Measurements from ENCODE around the gene GMPR. TPM values are rescaled to one million over a fixed set of nuclear protein-coding genes. Genes with fewer than 3 reads are reported as not detected.

The GMPR gene
- polyA plus RNA-seq, 1 experiment = 8.3 TPM

DNA sequence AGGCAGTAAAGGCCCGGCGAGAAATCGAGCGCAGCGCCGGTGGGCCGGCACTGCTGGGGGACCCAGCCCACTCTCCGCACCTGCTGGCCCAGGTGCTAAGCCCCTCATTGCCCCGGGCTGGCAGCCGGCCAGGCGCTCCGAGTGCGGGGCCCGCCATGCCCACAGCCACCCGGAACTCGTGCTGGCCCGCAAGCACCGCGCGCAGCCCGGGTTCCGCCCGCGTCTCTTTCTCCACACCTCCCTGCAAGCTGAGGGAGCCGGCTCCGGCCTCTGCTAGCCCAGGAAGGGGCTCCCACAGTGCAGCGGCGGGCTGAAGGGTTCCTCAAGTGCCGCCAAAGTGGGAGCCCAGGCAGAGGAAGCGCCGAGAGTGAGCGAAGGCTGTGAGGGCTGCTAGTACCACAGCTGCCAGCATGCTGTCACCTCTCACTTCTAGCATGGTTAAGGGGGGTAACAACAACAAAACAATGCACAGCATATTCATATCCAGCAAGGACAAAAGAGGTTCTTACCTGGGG, 11.3 kb upstream of the GMPR start:
- DNase-seq (ENCODE audit: low read depth) = no peak
- TF ChIP-seq, protein P1, sequence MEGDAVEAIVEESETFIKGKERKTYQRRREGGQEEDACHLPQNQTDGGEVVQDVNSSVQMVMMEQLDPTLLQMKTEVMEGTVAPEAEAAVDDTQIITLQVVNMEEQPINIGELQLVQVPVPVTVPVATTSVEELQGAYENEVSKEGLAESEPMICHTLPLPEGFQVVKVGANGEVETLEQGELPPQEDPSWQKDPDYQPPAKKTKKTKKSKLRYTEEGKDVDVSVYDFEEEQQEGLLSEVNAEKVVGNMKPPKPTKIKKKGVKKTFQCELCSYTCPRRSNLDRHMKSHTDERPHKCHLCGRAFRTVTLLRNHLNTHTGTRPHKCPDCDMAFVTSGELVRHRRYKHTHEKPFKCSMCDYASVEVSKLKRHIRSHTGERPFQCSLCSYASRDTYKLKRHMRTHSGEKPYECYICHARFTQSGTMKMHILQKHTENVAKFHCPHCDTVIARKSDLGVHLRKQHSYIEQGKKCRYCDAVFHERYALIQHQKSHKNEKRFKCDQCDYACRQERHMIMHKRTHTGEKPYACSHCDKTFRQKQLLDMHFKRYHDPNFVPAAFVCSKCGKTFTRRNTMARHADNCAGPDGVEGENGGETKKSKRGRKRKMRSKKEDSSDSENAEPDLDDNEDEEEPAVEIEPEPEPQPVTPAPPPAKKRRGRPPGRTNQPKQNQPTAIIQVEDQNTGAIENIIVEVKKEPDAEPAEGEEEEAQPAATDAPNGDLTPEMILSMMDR (IDR thresholded peaks at IDR 0.05; ENCODE audit: insufficient read depth, low read depth, low read length) = no peak
- H3K36me3 ChIP-seq (ENCODE audit: control insufficient read depth, insufficient read depth, low read length) = no peaks in the 10 kb centered on the region
- H3K27me3 ChIP-seq (ENCODE audit: control insufficient read depth, insufficient read depth, low read length) = peaks cover 12% of the 10 kb centered on the region
- ChIA-PET CTCF (interaction anchor here (1.1 kb wide), 1 partner anchor 9 kb away, joined by 4 read pairs; no protein-coding TSS in a partner anchor), POLR2A (interaction anchor here (0.6 kb wide), 1 partner anchor 201 kb away, joined by 15 read pairs; no protein-coding TSS in a partner anchor)
- H3K4me3 ChIP-seq (ENCODE audit: low read depth, low read length) = no peak overlapping the region

DNA sequence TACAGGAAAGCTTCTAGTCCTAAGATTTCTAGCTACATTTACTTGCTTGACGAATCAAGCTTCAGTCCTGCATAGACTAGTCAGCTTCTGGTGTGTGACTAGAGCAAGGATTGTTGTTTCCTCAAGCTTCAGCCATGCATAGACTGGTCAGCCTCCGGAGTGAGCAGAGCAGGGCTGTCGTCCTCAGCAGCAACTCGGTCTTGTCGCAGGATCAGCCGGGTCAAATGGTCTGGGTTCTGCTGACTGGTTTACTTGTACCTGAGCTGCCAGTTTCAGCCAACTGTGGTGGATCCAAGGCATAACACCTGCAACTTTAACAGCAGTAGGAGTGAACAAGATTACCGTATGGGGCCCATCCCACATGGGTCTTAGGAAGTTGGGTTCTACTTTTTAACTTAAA, 10.8 kb upstream of the GMPR start:
- CTCF ChIA-PET = interaction anchor here (1.1 kb wide), 1 partner anchor 9 kb away, joined by 4 read pairs; no protein-coding TSS in a partner anchor
- POLR2A ChIA-PET = interaction anchor here (0.6 kb wide), 1 partner anchor 201 kb away, joined by 15 read pairs; no protein-coding TSS in a partner anchor
- DNase-seq (ENCODE audit: low read depth) = no peak
- no peak overlapping the region for H3K4me3 ChIP-seq (ENCODE audit: low read depth, low read length)
- H3K27me3 ChIP-seq (ENCODE audit: control insufficient read depth, insufficient read depth, low read length) = peaks cover 12% of the 10 kb centered on the region
- H3K36me3 ChIP-seq (ENCODE audit: control insufficient read depth, insufficient read depth, low read length) = no peaks in the 10 kb centered on the region
- TF ChIP-seq, protein P1 (IDR thresholded peaks at IDR 0.05; ENCODE audit: insufficient read depth, low read depth, low read length) = no peak

DNA sequence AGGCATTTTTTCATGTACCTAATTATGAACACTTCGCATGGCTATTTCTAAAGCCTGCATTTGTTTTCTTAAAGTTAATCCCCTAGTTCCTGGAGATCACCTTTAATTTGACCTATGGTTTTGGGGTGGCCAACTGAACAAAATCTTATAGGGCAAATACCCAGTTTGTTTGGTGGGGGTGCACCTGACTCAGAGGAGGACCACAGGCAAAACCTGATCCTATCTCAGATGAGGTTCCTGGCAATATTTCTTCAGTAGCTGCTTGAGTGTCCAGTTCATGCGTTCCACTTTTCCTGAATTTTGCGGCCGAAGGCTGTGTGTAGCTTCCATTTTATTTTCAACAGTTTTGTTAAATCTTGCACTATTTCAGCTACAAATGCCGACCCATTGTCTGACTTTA, 10.3 kb upstream of the GMPR start:
- Histone ChIP-seq H3K36me3 (ENCODE audit: control insufficient read depth, insufficient read depth, low read length) (no peaks in the 10 kb centered on the region), H3K4me3 (ENCODE audit: low read depth, low read length) (no peak overlapping the region), H3K27me3 (ENCODE audit: control insufficient read depth, insufficient read depth, low read length) (peaks cover 12% of the 10 kb centered on the region)
- CTCF ChIA-PET = interaction anchor here (0.8 to 1.1 kb wide), 2 partner anchors 8 to 10 kb away, joined by 3 to 4 read pairs; no protein-coding TSS in a partner anchor
- DNase-seq (ENCODE audit: low read depth) = no peak
- TF ChIP-seq, protein P1 (IDR thresholded peaks at IDR 0.05; ENCODE audit: insufficient read depth, low read depth, low read length) = no peak
- POLR2A ChIA-PET = no interaction called here

DNA sequence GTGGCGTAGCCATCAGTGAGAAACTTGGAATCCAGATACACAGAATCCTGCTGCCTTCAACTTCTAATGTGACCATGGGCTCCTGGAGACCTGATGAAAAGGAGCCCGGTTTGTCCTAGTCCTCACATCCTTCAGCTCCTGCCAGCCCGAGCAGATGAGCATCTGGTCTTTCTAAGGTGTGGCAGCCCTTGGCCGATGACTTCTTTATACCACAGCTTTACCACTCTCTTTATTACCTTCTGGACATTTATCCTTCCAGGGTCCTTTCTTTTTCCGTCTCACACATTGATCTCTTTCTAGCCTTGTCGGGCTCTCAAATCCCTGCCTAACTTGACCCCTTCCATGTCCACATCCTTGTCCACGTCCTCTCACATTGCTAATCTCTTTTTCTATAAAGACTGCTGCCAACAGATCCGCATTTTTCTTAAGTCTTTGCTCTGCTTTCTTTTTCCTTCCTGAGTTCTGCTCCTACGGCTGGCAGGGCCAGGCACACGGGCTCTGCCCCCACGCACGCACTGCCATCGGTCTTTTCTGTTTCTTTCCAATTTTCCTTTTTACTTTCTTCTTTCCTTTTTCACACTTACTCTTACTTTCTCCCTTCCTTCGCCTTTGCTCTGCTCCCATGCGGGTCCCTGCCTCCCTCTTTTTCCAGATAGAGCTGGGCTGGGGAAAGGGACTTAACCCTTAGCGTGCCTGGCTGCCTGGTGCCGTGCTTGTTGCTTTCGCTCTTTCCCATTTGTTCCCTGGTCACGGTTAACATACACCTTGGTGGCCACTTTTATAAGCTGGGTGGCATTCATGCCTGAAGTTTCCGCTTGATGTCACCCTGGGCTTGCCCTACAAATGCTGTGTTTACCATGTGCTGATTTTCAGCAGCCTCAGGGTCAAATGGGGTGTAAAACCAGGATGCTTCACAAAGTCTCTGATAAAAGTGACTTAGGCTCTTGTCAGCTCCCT, 9.4 kb upstream of the GMPR start:
- CTCF ChIA-PET = interaction anchor here (0.8 to 2.4 kb wide), 3 partner anchors 8 to 46 kb away, joined by 3 to 10 read pairs (median 4); no protein-coding TSS in a partner anchor
- POLR2A ChIA-PET = no interaction called here
- TF ChIP-seq, protein P1 (IDR thresholded peaks at IDR 0.05; ENCODE audit: insufficient read depth, low read depth, low read length) = no peak
- DNase-seq (ENCODE audit: low read depth) = no peak
- Histone ChIP-seq H3K36me3 (ENCODE audit: control insufficient read depth, insufficient read depth, low read length) (no peaks in the 10 kb centered on the region), H3K27me3 (ENCODE audit: control insufficient read depth, insufficient read depth, low read length) (peaks cover 12% of the 10 kb centered on the region), H3K4me3 (ENCODE audit: low read depth, low read length) (no peak overlapping the region)

DNA sequence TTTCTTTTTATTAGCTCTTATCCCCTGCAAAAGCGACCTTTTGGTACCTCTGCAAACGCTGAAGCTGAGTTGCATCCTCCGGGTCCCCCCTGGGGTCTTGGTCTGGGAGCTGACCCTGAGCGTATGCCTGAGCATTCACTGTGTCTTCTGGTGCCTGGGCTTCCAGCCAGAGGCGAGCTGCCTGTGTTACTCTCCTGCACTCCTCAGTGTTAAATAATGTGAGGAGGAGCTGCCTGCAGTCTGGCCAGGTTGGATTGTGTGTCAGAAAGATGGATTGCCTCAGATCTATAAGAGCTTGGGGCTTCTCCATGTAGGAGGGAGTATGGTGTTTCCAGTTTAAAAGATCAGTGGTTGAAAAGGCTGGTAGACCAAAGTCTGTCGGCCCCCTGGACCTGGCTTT, 8.7 kb upstream of the GMPR start:
- ChIA-PET POLR2A (no interaction called here), CTCF (interaction anchor here (0.8 to 2.4 kb wide), 3 partner anchors 8 to 47 kb away, joined by 4 to 10 read pairs (median 5); no protein-coding TSS in a partner anchor)
- no peak for DNase-seq (ENCODE audit: low read depth)
- Histone ChIP-seq H3K4me3 (ENCODE audit: low read depth, low read length) (no peak overlapping the region), H3K36me3 (ENCODE audit: control insufficient read depth, insufficient read depth, low read length) (no peaks in the 10 kb centered on the region), H3K27me3 (ENCODE audit: control insufficient read depth, insufficient read depth, low read length) (peaks cover 12% of the 10 kb centered on the region)
- TF ChIP-seq, protein P1 (IDR thresholded peaks at IDR 0.05; ENCODE audit: insufficient read depth, low read depth, low read length) = no peak

Data from BJ (cell line).